Suprapubic skin (tissue), 4 donors: ENCODE measurements around the gene PCBP3. TPM values are rescaled to one million over a fixed set of nuclear protein-coding genes. Genes with fewer than 3 reads are reported as not detected.

Experiments
- DNase-seq, 2 donors: peaks; one replicate each; pipeline ENCODE4 v3.0.0-alpha.2; 2019; ENCODE audit warnings: low spot score in 2 of 2
- H3K27ac ChIP-seq: fragments of 200-600 bp; sonication (generic); one replicate; pipeline ENCODE4 v1.5.1; 2019
- H3K27me3 ChIP-seq: fragments of 200-600 bp; sonication (generic); one replicate; pipeline ENCODE4 v1.5.1; 2019
- H3K36me3 ChIP-seq: fragments of 200-600 bp; sonication (generic); one replicate; pipeline ENCODE4 v1.5.1; 2019
- H3K4me1 ChIP-seq: fragments of 200-600 bp; sonication (generic); one replicate; pipeline ENCODE4 v1.5.1; 2019
- H3K4me3 ChIP-seq: fragments of 200-600 bp; sonication (generic); one replicate; pipeline ENCODE4 v1.5.1; 2019; ENCODE audit warnings: mild to moderate bottlenecking
- H3K9me3 ChIP-seq: fragments of 200-600 bp; sonication (generic); one replicate; pipeline ENCODE4 v1.5.1; 2019
- CTCF ChIP-seq, 2 donors: fragments of 200-600 bp in 1 of 2; fragments of 450-650 bp in 1 of 2; sonication (generic) in 1 of 2; IDR thresholded peaks; one replicate each; pipeline ENCODE4 v1.5.1; 2016 to 2019; ENCODE audit warnings: antibody characterized with exemption in 2 of 2, mild to moderate bottlenecking in 1 of 2, moderate library complexity in 1 of 2
- EP300 ChIP-seq: sonication (generic); formaldehyde crosslinking; IDR thresholded peaks from one replicate; pipeline ENCODE4 v1.6.1; 2017; ENCODE audit warnings: antibody characterized with exemption
- POLR2A ChIP-seq, 2 donors: fragments of 450-650 bp; IDR thresholded peaks; one replicate each; pipeline ENCODE4 v1.6.1; 2017; ENCODE audit warnings: antibody characterized with exemption in 2 of 2, mild to moderate bottlenecking in 2 of 2, moderate library complexity in 2 of 2
- POLR2AphosphoS5 ChIP-seq, 3 donors: sonication (generic); formaldehyde crosslinking; IDR thresholded peaks; one replicate each; pipeline ENCODE4 v1.6.1; 2017; ENCODE audit warnings: antibody characterized with exemption in 3 of 3
- WGBS: methylation state at CpG from one replicate; pipeline ENCODE4 v1.1.5; 2018; 5-methylcytosine and 5-hydroxymethylcytosine counted together
- total RNA-seq, 4 donors: library from RNA; depleted of rRNA; stranded (reverse); fragments of >200 nt; gene quantifications; one replicate each; pipeline ENCODE4 v1.1.0, GENCODE V29; 2016

PCBP3 gene
- total RNA-seq, 4 donors from 2014 or later: 0.97 to 7.3 (median 2.7) TPM

GRCh38 chr21:45868086-45868485 is 224.6 kb downstream of the PCBP3 start:
- Histone ChIP-seq H3K27me3 (peaks cover 14% of the 10 kb centered on the region), H3K4me1 (no peaks in the 10 kb centered on the region), H3K27ac (no peak overlapping the region), H3K9me3 (no peaks in the 10 kb centered on the region), H3K4me3 (no peak overlapping the region), H3K36me3 (no peaks in the 10 kb centered on the region)
- TF ChIP-seq EP300: no peak
- TF ChIP-seq POLR2A (IDR thresholded peaks at IDR 0.05): no peak
- no peak for TF ChIP-seq CTCF (IDR thresholded peaks at IDR 0.05)
- TF ChIP-seq POLR2AphosphoS5 (IDR thresholded peaks at IDR 0.05): no peak
- peak in 1 of 2 donors; percentile 41 for DNase-seq
- 77% methylated on average over 15 of the region's 17 CpGs for WGBS

GRCh38 chr21:45868488-45868887 is 225.0 kb downstream of the PCBP3 start:
- Histone ChIP-seq H3K27me3 (peaks cover 16% of the 10 kb centered on the region), H3K9me3 (no peaks in the 10 kb centered on the region), H3K36me3 (no peaks in the 10 kb centered on the region), H3K4me3 (no peak overlapping the region), H3K27ac (no peak overlapping the region), H3K4me1 (no peaks in the 10 kb centered on the region)
- 88% methylated on average over 10 of the region's 22 CpGs for WGBS
- DNase-seq: peak in 1 of 2 donors; percentile 51
- TF ChIP-seq POLR2A (IDR thresholded peaks at IDR 0.05) (no peak), POLR2AphosphoS5 (IDR thresholded peaks at IDR 0.05) (no peak), CTCF (IDR thresholded peaks at IDR 0.05) (no peak), EP300 (no peak)

- Histone ChIP-seq H3K27ac (no peak overlapping the region), H3K27me3 (peaks cover 20% of the 10 kb centered on the region), H3K4me3 (no peak overlapping the region), H3K36me3 (no peaks in the 10 kb centered on the region), H3K9me3 (no peaks in the 10 kb centered on the region), H3K4me1 (no peaks in the 10 kb centered on the region)
- 84% methylated on average over 23 of the region's 24 CpGs for WGBS
- DNase-seq: peak in 1 of 2 donors; percentile 50
- TF ChIP-seq EP300: no peak
- no peak for TF ChIP-seq POLR2A (IDR thresholded peaks at IDR 0.05)
- no peak for TF ChIP-seq POLR2AphosphoS5 (IDR thresholded peaks at IDR 0.05)
- no peak for TF ChIP-seq CTCF (IDR thresholded peaks at IDR 0.05)
Observed at GRCh38 chr21:45869121-45870007, 225.8 kb downstream of the PCBP3 start.

GRCh38 chr21:45870421-45870820 is 226.9 kb downstream of the PCBP3 start:
- Histone ChIP-seq H3K4me1 (peaks cover 7% of the 10 kb centered on the region), H3K9me3 (no peaks in the 10 kb centered on the region), H3K36me3 (no peaks in the 10 kb centered on the region), H3K27me3 (peaks cover 18% of the 10 kb centered on the region), H3K4me3 (no peak overlapping the region), H3K27ac (no peak overlapping the region)
- WGBS: 98% methylated on average over 9 of the region's 12 CpGs
- DNase-seq: no peak
- TF ChIP-seq POLR2A (IDR thresholded peaks at IDR 0.05) (no peak), POLR2AphosphoS5 (IDR thresholded peaks at IDR 0.05) (no peak), CTCF (IDR thresholded peaks at IDR 0.05) (no peak), EP300 (no peak)

GRCh38 chr21:45870851-45871615 is 227.5 kb downstream of the PCBP3 start:
- 79% methylated on average over 7 of the region's 17 CpGs for WGBS
- DNase-seq: peak in 1 of 2 donors; percentile 53
- no peaks in the 10 kb centered on the region for H3K9me3 ChIP-seq
- no peaks in the 10 kb centered on the region for H3K36me3 ChIP-seq
- H3K27me3 ChIP-seq: peaks cover 13% of the 10 kb centered on the region
- no peak overlapping the region for H3K4me3 ChIP-seq
- no peak overlapping the region for H3K27ac ChIP-seq
- TF ChIP-seq EP300: no peak
- H3K4me1 ChIP-seq: peaks cover 8% of the 10 kb centered on the region
